Activated T-cell treated with anti-CD3 and anti-CD28 coated beads for 48 hours (primary cell): ENCODE data around the gene HLA-F.

Experiments
- DNase-seq: peaks from one replicate; pipeline ENCODE4 v3.0.0-alpha.2; 2020; ENCODE audit warnings: low read depth

HLA-F gene

GRCh38 chr6:29724937-29725869 lies 2.0 kb downstream of the HLA-F start:
- no peak for DNase-seq

- no peak for DNase-seq
Observed at GRCh38 chr6:29726001-29726400, 2.8 kb downstream of the HLA-F start.

GRCh38 chr6:29726571-29727194 lies 3.4 kb downstream of the HLA-F start:
- DNase-seq: no peak

- DNase-seq: no peak
Observed at GRCh38 chr6:29727637-29728036, 4.4 kb downstream of the HLA-F start.

- DNase-seq: no peak
Observed at GRCh38 chr6:29728173-29728874, 5.1 kb downstream of the HLA-F start.

GRCh38 chr6:29728875-29729270 lies 5.6 kb downstream of the HLA-F start:
- no peak for DNase-seq

GRCh38 chr6:29729774-29730328 lies 6.6 kb downstream of the HLA-F start:
- no peak for DNase-seq

- DNase-seq: no peak
Observed at GRCh38 chr6:29730575-29731126, 7.4 kb downstream of the HLA-F start.

GRCh38 chr6:29731281-29731680 lies 8.0 kb downstream of the HLA-F start:
- no peak for DNase-seq

- no peak for DNase-seq
Observed at GRCh38 chr6:29733057-29733456, 9.8 kb downstream of the HLA-F start.

- no peak for DNase-seq
Observed at GRCh38 chr6:29734046-29735018, 11.1 kb downstream of the HLA-F start.

- no peak for DNase-seq
Observed at GRCh38 chr6:29736563-29736962, 13.3 kb downstream of the HLA-F start.

- peak; percentile 48 for DNase-seq
Observed at GRCh38 chr6:29737707-29738630, 14.7 kb downstream of the HLA-F start.

- DNase-seq: no peak
Observed at GRCh38 chr6:29739136-29739881, 16.1 kb downstream of the HLA-F start.

GRCh38 chr6:29739882-29740261 lies 16.6 kb downstream of the HLA-F start:
- DNase-seq: no peak

GRCh38 chr6:29741592-29741991 lies 18.4 kb downstream of the HLA-F start:
- DNase-seq: no peak

- no peak for DNase-seq
Observed at GRCh38 chr6:29742127-29742526, 18.9 kb downstream of the HLA-F start.

- DNase-seq: no peak
Observed at GRCh38 chr6:29743025-29743424, 19.8 kb downstream of the HLA-F start.

GRCh38 chr6:29743568-29743967 lies 20.3 kb downstream of the HLA-F start:
- DNase-seq: no peak
